HL-60/S4 (cell line): Measurements from ENCODE around the gene MACROD1.

Experiments
- in situ Hi-C: fragments of 300-500 bp; cut with MboI; formaldehyde crosslinking; loops from 2 replicates; pipeline ENCODE4 v1.14.3; 2022; ENCODE audit warnings: low sequenced_read_pairs

The MACROD1 gene

DNA sequence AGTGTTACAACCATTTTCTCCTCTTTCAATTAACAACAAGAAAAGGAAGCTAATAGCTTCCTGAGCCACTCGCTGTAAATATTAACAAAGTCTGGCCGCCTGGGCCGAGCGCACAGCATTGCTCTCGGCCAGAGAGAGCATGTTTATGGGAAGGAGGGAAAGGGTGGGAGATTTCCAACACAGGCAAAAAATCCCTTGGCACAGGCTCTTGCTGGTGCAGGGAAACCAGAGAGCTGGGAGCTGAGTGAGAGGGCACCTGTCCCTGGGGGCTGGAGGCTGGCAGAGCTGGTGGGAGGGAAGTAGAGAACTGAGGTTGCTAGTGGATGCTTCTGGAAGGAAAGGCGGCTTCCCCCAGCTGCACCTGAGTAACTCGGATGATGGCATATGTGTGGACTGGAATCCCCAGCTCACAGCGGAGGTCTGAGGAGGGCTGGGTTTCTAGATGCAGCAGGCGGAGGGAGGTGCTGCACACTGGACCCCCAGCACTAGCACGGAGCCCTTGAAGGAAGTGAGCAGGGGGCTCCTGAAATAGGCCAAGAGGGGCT lies 70.6 kb downstream of the MACROD1 start:
- in situ Hi-C loops = no loop called here

DNA sequence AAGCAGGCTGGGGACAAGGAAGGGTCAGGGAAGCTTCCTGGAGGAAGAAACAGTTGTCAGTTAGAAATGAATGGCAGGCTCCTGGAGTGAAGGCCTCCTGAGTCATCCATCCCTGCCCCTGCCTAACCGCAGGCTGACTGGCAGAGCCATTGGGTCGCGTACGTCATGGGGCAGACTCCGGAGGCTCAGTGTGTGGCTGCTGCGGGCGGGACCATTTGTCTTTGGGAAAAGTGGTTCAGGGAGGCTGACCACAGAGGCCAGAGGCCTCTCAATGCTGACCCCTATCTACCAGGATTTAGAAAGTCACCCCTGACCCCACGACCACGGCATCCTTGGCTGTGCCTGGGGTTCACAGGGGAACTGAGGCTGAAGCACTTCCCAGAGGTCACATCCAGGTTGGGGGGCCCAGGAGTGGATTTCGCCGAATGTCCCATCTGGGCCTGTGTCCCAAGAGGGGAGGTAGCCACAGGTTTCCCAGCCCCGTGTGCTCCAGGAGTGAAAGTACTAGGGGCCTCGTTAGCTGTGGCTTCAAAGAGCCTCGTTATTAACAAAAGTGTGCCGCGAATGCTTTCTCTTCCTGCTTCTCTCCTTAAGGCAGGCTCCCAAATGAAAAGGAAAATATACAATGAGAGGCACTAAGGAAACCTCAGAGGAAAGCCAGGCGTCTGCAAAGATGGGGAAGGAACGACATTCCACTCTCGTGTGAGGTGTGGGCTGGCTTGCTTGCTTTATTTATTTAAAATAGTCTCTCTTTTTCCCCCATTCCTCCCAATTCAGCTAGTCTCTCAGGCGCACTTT lies 71.3 kb downstream of the MACROD1 start:
- in situ Hi-C loops = no loop called here

DNA sequence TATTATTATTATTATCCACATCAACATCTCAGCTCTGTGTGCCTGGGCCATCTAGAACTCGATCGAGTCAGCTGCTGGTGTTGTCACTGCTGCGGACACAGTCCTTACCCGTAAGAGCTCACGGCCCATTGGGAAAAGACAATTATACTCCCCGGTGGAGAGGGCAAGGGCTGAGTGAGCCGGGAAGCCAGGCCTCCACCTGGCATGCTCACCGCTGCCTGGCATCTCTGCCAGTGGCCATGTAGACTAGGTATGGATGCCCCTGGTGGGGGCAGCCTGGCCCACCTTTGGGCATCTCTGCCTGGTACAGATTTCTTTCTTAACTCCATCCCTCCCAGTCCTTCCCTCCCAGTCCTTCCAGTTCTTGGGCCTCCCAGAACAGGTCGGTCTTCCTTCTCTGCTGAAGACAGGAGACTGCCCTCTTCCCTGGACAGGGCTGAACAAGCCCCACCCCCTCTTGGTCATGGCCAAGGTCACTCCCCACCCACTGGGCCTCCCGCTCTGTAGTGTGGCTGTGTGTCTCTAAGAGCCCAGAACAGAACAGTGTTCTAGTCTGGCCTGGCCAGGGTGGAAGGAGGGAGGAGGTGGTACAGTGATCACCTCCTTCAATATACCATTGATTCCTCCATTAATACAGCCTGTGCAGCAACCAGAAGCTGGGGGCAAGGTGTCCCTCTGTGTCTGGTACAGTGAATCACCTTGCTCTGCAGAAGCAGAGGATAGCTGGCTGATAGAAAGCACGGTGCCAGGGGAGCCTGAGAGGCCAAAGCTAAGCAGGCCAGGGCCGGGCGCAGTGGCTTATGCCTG lies 72.5 kb downstream of the MACROD1 start:
- in situ Hi-C loops = no loop called here

DNA sequence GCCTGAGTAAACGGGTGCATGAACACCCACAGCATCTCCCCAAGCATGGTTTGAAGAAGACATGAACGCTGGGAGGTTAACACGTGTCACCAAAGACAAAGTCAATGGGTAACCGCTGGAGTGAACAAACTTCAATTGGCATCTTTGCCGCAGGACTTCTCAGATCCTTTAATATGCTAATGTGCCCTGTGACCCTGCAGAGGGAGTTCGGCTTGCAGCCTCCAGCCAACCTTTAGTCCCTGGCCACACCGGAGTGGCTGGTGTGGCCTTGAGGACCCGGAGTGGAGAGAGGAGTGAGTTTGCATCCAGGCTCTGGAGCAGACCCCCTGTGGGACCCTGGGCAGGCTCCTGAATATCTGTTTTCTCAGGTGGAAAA lies 73.2 kb downstream of the MACROD1 start:
- in situ Hi-C loops = no loop called here

DNA sequence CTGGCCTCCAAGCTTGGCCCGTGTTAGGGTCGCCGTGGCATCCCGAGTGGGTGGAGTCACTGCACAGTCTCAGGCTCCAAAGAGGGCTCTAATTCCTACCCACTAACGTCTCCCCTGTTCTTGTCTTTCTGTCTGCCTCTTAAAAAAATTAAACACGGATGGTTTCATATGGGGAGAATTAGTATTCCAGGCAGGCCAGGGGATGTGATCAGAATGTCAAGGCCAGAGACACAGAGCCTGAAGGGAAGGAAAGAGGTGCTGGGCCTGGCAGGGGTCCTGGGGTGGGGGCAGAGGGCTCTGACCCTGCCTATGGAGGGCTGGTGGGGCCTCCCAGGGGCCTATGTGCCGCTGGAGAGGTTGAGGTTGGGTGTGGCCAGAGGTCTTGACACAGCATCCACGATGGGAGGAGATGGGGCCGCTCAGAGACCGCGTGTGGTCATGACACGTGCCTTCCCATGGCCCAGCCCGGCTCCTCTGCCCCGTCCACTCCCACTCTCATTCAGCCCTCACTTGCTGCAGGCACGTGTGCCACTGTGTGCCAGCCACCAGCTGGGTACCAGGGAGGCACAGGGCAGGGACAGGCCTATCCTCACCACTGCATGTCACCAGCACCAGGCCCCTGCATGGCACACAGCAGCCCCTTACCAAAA lies 73.7 kb downstream of the MACROD1 start:
- in situ Hi-C loops = no loop called here

DNA sequence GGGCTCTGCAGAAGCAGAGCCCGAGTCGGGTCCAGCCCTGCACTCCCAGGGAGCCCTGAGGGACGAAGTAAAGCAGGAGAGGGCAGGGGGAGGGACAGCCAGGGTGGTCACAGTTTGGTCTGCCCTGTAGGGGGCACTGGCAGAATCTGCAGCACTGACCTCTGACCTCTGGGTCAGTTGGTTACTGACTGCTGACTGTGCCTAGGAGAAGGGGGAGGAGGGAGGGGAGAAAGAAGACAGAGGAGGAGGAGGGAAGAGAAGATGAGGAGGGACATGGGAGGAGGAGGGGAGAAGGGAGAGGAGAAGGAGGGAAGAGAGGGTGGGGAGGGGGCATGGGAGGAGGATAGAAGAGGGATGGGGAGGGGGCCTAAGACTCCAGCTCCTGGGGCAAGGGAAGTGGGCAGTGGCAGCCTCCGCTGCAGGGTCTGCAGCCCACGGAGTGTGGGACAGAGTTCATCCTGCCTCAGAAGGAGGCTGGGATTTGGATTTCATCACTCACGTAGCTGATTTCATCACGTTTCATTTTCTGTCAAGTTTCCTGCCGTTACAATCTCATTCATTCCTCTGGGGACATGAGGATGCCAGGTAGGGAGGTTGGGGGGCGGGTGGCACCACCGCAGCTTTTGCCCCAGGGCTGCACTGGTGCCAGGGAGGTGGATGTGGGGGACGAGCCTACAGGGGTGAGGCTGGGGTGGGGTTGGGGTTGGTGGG lies 75.0 kb downstream of the MACROD1 start:
- in situ Hi-C loops = no loop called here

DNA sequence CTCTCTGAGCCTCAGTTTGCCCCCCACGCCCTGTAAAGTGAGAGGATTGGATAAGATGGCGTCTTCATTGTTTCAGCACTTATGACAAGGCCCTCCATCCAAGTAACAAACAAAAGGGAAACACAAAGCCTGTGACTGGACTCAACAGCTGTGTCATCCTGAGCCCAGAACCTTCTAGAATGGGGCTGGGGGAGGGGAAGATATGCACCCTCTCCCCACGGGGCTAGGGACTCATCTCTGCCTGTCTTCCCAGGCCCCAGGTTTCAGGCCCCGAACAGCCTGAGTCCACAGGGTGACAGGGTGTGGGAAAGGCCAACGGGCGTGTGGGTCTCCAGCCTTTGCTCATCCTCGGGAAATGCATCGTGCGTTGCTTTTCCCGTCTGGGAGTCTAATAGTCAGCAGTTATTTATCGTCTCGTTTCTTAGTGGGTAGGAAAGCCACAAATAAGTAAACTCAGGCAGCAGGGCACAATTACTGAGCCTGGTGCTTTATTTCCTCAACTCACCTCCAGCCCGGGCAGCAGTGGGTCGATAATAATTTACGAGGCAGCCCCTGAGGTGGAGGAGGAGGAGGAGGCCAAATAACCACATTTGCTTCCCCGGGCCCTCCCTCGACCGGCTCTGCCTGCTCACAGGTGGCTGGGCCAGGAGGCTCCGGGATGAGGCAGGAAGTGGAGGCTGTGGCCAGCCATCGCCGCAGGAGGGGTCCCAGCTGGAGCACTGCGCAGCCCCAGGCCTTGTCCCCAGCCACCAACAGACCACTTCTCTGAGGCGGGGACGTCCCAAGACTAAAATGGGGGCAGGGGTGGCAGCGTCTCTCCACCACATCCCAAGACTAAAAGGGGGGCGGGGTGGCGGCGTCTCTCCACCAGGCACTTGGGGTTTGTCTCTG lies 75.8 kb downstream of the MACROD1 start:
- in situ Hi-C loops = no loop called here

DNA sequence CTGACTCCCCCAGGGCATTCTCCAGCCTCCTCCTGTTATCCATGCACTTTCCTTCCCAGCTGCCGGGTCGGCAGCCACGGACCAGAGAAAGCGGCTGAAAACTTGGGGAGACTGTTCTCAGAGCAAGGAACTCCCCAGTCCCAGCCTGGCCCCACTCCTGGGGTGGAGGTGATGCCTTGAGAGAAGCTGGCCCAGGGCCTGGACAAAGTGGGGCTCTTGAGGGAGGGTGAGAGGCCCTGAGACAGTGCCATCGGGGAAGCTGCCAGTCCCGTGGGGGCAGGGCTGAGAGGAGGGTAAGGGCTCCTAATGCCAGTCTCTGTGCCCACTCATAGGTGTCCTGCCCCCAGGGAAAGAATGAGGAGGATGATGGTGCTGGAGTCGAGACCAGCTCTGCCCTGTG lies 76.4 kb downstream of the MACROD1 start:
- in situ Hi-C loops = no loop called here

DNA sequence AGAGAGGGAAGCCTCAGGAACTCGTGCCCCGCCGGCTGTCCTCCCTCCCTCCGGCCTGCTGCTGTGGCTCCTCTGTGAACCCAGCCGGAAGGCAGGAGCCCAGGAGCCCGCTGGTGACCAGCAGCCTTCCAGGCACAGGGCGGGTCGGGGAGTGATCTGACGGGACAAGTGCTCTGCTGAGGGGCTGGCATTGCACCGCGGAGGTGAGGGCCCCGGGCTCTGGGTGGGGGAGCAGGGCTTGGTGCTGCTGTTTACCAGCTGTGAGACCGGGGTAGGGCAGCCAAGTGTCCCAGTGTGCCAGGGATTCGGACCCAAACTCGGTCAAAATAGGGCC lies 76.9 kb downstream of the MACROD1 start:
- in situ Hi-C loops = no loop called here

DNA sequence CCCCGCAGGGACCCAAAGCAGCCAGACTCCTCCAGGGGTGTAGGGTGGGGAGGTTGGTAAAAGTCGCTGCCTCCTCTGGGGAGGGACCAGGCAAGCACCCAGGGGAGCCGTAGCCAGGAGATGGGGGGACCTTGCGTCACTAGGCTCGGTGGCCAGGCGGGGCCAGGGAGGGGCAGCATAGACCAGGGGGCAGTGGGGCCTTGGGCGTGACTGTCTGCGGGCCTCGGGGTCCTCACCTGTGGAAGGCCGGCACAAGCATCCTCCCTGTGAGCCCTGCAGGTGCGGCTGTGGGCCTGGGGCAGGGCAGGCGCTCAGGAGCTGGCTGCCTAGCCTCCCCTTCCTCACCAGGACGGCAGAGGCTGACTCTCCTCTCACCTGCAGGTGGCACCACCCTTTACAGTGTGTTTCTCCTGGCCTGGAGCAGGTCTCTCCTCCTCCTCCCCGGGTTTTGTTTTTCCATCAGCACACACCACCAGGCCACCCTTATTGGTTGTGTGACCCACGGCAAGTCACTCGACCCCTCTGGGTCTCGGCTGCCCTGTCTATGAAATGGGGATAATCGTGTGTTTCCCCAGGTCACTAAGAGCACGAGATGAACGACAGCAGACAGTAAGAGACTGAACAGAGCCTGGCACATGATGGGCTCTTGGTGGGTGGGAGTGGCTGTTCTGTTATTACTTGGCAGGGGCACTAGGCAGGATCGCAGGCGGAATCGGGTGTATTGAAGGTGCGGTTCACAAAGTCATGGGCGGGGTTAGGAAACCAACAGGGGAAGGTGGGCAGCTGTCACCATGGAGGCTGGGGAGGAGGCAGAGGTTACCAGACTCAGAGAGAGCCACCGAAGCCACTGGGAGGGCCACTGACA lies 77.5 kb downstream of the MACROD1 start:
- in situ Hi-C loops = no loop called here

DNA sequence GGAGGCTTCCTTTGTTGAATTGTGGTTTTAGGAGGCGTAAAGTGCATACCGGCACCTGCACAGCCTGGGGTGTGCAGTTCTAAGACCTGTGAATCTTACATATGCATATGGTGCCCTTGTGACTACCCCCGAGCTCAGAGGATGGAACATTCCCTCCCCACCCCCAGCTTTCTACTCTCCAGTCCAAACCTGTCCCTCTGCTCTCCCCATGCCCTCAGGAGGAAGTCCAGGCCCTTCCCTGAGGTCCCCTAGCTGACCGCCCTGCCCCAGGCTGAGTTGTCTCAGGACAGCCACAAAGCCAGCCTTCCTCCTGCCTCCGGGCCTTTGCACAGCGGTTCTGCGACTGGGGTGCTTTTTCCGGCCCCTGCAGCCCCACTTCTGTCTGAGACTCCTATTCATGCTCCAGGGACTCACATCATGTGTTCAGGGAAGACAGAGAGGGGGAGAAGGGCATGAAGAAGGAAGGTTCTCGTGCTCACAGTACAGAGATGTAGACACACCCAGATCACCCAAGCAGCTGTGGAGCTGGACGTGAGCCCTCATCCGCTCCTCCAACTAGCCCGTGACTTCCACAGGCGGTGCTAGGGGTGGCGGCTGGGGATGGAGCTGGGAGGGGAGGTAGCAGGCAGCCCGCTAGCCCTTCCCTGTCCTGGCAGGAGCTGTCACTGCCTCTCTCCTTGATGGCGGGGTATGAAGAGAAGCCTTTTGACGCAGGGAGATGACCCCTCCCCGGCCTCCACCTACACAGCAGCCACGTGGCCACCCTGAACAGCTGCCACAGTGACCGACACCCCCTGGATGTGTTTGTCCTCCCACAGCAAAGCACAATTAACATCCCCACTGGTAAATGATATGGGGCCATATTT lies 79.4 kb downstream of the MACROD1 start:
- in situ Hi-C loops = no loop called here

DNA sequence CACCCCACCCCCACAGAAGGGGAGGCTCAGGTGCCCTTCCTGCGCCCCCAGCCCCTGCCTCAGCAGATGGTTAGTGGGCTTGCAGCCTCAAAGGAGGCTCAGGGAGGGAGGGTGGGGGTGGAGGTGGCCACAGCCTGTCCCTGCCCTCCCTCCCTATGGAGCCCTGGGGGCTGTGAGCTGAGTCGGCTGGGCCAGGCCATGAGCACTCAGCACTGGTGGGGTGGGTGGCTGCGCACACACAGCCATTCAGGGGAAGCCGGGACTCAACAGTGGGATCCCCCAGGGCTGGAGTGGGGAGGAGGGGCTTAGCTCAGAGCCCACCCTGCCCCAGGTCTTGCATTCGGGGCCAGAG lies 80.0 kb downstream of the MACROD1 start:
- in situ Hi-C loops = no loop called here

DNA sequence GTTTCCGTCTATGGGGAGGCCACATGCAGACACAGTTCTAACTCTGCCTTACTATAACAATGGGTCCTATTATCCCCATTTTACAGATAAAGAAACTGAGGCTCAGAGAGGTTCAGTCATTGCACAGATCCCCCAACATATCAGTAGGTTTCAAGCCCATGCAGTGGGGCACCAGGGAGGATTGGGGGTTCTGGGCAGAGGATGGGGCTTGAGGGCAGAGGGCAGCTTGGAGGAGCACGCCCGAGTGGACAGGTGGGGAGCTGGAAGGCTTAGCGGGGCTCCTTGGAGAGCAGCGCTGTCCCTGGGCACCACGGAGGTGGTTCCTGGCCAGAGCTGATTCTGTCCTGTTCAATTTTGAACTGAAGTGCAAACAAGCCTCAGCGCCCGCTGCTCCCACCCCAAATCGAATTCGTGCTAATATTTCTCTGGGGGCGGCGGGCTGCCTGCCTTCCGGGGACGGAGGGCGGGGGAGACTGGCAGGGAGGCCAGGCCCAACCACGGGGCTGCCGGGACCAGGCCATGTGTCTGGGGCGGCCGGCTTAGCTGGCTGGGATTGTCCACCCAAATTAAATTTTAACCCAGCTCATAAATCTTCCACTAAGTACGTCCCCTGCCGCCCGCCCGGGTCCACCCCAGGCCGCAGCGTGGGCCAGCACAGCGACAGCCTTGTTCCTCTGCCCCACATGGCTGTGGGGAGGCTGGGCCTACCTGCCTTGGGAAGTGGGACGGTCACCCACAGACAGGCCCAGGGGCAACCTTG lies 80.8 kb downstream of the MACROD1 start:
- in situ Hi-C loops = no loop called here

DNA sequence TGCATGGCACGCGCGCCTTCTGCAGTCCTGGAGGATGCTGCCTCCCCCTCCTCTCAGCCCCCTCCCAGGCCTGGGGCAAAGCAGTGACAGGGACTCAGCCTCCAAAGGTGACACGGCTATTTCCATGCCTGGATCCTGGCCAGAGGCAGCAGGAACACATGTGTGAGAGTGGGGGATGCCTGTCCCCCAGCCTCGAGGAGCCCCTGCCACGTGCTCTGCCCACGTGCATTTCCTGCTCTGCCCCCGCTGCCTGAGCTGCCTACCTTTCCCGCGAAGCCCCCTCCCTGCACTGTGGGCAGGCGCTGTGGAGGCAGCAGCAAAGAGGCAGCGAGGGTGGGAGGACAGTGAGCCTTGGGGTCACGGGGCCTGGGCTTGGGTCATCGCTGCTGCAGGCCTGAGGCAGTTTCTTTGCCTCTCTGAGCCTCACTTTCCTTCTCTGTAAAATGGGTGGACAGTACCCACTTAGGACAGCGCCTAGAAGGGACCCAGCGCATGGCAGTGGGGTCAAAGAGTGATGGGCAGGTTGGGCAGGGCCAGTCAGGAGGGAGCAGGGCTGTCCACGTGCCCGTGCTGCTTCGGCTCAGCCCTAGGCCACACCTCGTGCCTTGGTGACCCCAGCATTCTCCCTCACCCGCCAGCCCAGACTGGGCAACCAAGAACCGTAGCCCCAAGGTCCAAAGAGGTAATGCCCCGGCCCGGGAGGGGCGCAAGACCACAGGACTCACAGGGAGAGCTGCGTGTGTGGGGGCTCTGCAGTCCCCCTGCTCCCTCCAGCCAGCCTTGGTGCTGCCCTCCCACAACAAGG lies 81.6 kb downstream of the MACROD1 start:
- in situ Hi-C loops = no loop called here

DNA sequence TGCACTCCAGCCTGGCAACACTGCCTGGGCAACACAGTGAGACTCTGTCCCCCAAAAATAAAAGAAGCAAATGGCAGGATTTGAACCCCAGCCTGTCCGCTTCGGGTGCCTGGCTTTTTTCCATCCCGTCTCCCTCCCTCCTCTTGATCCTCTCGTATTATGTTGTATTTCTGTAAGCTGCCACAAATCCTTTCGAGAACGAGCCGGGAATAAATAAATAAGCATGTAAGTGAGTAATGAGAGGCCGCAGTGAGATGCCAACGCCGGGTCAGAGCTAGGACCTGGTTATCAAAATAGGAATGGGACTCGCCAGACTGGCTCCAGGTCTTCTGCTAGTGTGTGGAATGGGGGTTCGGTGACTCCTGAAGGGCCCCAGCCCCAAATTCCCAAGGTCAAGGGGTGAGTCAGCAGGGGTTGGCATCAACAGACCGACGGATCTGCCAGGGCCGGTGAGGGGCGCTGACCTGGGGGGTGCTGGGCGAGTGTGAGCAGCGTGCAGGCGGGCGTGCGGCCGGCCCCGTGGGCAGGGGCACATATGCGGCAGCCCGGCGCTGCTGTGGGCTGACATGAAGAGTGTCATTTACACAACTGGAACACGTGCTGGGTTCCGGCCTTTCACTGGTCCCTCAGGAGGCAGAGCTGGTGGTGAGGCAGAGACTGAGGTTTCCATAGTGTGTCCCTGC lies 82.4 kb downstream of the MACROD1 start:
- in situ Hi-C loops = no loop called here

DNA sequence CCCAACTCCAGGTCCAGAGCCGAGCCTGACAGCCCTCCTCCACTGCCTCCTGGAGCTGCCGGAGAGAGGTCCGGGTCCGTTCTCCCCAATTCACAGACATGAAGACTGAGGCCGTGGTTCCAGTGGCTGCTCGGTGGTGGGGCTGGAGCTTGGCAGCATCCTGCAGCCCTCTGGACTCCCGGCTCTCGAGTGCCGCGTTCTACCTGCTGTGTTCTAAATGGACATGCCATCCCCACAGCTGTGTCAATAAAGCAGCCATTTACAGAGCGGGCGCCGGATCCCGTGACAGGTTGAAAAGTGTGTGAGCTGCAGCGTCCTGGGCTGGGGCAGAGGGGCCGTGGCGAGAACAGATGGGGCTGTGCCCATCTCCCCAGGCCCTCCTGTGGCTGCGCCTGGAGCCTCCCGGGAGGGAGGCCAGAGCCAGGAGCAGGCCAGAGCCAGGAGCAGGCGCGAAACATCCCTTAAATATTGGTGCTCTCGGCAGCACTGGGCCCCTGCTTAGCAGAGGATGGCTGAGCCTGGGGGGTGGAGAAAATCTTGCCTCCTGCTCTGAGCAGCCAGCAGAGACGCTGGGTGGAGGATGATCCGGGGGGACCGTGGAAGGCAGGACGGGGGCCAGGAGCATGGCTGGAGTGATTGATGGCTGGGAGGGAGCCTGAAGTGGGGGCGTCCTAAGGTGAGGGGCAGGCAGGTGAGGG lies 84.0 kb downstream of the MACROD1 start:
- in situ Hi-C loops = no loop called here
